AG04450 (cell line): Measurements from ENCODE around the gene SMCO1. TPM values are rescaled to one million over a fixed set of nuclear protein-coding genes. Genes with fewer than 3 reads are reported as not detected.
A peak's percentile ranks its signal among the peaks of the same experiment; 100 is the strongest.
"Not testable (repeated sequence)": the region's sequence is repeated elsewhere in the genome, so short reads cannot be mapped to it uniquely, and the experiment has no call there.

Experiments used
- CTCF ChIA-PET: fragments of 300-600, 350-600 bp; formaldehyde crosslinking; extraction: SDS; loops from one replicate; lab custom pipeline; 2022; ENCODE audit warnings: antibody characterized with exemption, inconsistent platforms; lab: Charles Lee
- POLR2A ChIA-PET: fragments of 350-600 bp; formaldehyde crosslinking; extraction: SDS; loops from one replicate; lab custom pipeline; 2021; ENCODE audit warnings: antibody characterized with exemption, inconsistent platforms; lab: Yijun Ruan, JAX
- DNase-seq: peaks from one replicate; pipeline ENCODE4 v3.0.0-alpha.2; 2011; ENCODE audit warnings: low read depth, low spot score
- H3K27ac ChIP-seq: one replicate; pipeline ENCODE4 v1.5.1; 2012; ENCODE audit warnings: low read depth, low read length, control low read depth
- H3K27me3 ChIP-seq: one replicate; pipeline ENCODE4 v1.6.0; 2012; ENCODE audit warnings: low read length; ENCODE audit not compliant: control insufficient read depth, insufficient read depth
- H3K4me3 ChIP-seq: 2 replicates; pipeline ENCODE4 v1.5.1; 2011; ENCODE audit warnings: mild to moderate bottlenecking, low read depth, low read length, control low read depth
- H3K9me3 ChIP-seq: 2 replicates; pipeline ENCODE4 v1.5.1; 2012; ENCODE audit warnings: low read length; ENCODE audit not compliant: control insufficient read depth, insufficient read depth
- CTCF ChIP-seq: IDR thresholded peaks from 2 replicates; pipeline ENCODE4 v1.5.1; 2011; ENCODE audit warnings: low read depth, low read length, control low read depth, inconsistent platforms
- polyA plus RNA-seq: library from polyadenylated mRNA; depleted of rRNA; stranded (reverse); fragments of >200 nt; gene quantifications from 2 replicates; pipeline ENCODE4 v1.2.3, GENCODE V29; 2011

Gene SMCO1
- polyA plus RNA-seq, 1 experiment: not detected

- no peak for DNase-seq
- Histone ChIP-seq H3K27ac (no peak overlapping the region), H3K9me3 (peaks cover 26% of the 10 kb centered on the region), H3K4me3 (no peak overlapping the region), H3K27me3 (no peaks in the 10 kb centered on the region)
- TF ChIP-seq CTCF: 0 out of 2 replicates have a peak, but pooled peaks have one; percentile 11
- POLR2A ChIA-PET: interaction anchor here (0.6 kb wide), 1 partner anchor 125 kb away, joined by 3 read pairs; no protein-coding TSS in a partner anchor
- CTCF ChIA-PET: interaction anchor here (0.7 to 1.6 kb wide), 5 partner anchors 10 to 294 kb away, joined by 3 to 6 read pairs (median 3); no protein-coding TSS in a partner anchor
These were observed 9.4 kb upstream of the SMCO1 start for GRCh38 chr3:196524527-196524926.

GRCh38 chr3:196523841-196524240 is 8.7 kb upstream of the SMCO1 start:
- H3K27ac ChIP-seq: no peak overlapping the region
- H3K9me3 ChIP-seq: peaks cover 31% of the 10 kb centered on the region
- DNase-seq: no peak
- ChIA-PET POLR2A (interaction anchor here (0.6 kb wide), 1 partner anchor 124 kb away, joined by 3 read pairs; no protein-coding TSS in a partner anchor), CTCF (interaction anchor here (0.7 to 1.6 kb wide), 6 partner anchors 10 to 498 kb away, joined by 3 to 6 read pairs (median 3); no protein-coding TSS in a partner anchor)
- no peak overlapping the region for H3K4me3 ChIP-seq
- TF ChIP-seq CTCF: no peak
- H3K27me3 ChIP-seq: no peaks in the 10 kb centered on the region

GRCh38 chr3:196521291-196521690 is 6.1 kb upstream of the SMCO1 start:
- H3K27ac ChIP-seq, H3K4me3 ChIP-seq, POLR2A ChIA-PET, DNase-seq, H3K27me3 ChIP-seq: not testable (repeated sequence)
- CTCF ChIA-PET: interaction anchor here (1.0 to 2.0 kb wide), 2 partner anchors 268 to 495 kb away, joined by 3 to 19 read pairs; no protein-coding TSS in a partner anchor
- peaks cover 42% of the 10 kb centered on the region for H3K9me3 ChIP-seq

- DNase-seq: no peak
- Histone ChIP-seq H3K27ac (no peak overlapping the region), H3K9me3 (peaks cover 42% of the 10 kb centered on the region), H3K27me3 (no peaks in the 10 kb centered on the region), H3K4me3 (no peak overlapping the region)
- no peak for TF ChIP-seq CTCF
- ChIA-PET POLR2A (no interaction called here), CTCF (interaction anchor here (0.5 to 3.4 kb wide), 4 partner anchors 9 to 446 kb away, joined by 3 to 17 read pairs (median 11); no protein-coding TSS in a partner anchor)
These were observed 4.6 kb upstream of the SMCO1 start for GRCh38 chr3:196519718-196520082.

GRCh38 chr3:196518966-196519717 is 4.0 kb upstream of the SMCO1 start:
- Histone ChIP-seq H3K9me3 (peaks cover 42% of the 10 kb centered on the region), H3K27me3 (no peaks in the 10 kb centered on the region), H3K4me3 (no peak overlapping the region), H3K27ac (no peak overlapping the region)
- DNase-seq: no peak
- ChIA-PET CTCF (interaction anchor here (0.5 to 3.4 kb wide), 7 partner anchors 9 to 446 kb away, joined by 3 to 17 read pairs (median 3); no protein-coding TSS in a partner anchor), POLR2A (no interaction called here)
- TF ChIP-seq CTCF: peak; percentile 51
